Tibial artery (tissue), 4 donors: Measurements from ENCODE around the gene BEST4.
A peak's percentile ranks its signal among the peaks of the same experiment; 100 is the strongest.

ENCODE experiments used
- DNase-seq, 2 donors: peaks; one replicate each; pipeline ENCODE4 v3.0.0-alpha.2; 2019
- H3K27ac ChIP-seq, 2 donors: fragments of 200-600 bp; sonication (generic) in 1 of 2; 1 replicate in 1 of 2; 2 replicates in 1 of 2; pipeline ENCODE4 v1.5.1; 2018 to 2019; ENCODE audit warnings: mild to moderate bottlenecking in 1 of 2
- H3K27me3 ChIP-seq, 2 donors: fragments of 200-600 bp; sonication (generic) in 1 of 2; one replicate each; pipeline versions ENCODE4 v1.5.1 to v1.6.0; 2016 to 2019
- H3K36me3 ChIP-seq, 3 donors: fragments of 200-600 bp; sonication (generic) in 2 of 3; one replicate each; pipeline ENCODE4 v1.5.1; 2016 to 2019; ENCODE audit warnings: mild to moderate bottlenecking in 2 of 3
- H3K4me1 ChIP-seq, 4 donors: fragments of 200-600 bp; sonication (generic) in 2 of 4; 1 replicate in 3 of 4; 2 replicates in 1 of 4; pipeline ENCODE4 v1.5.1; 2016 to 2019
- H3K4me3 ChIP-seq, 2 donors: fragments of 200-600 bp; sonication (generic) in 1 of 2; 1 replicate in 1 of 2; 2 replicates in 1 of 2; pipeline ENCODE4 v1.5.1; 2018 to 2019; ENCODE audit warnings: mild to moderate bottlenecking in 2 of 2
- H3K9me3 ChIP-seq, 3 donors: fragments of 200-600 bp; sonication (generic) in 1 of 3; one replicate each; pipeline ENCODE4 v1.5.1; 2016 to 2019
- CTCF ChIP-seq, 2 experiments: fragments of 200-600 bp in 1 of 2; fragments of 450-650 bp in 1 of 2; IDR thresholded peaks; one replicate each; pipeline ENCODE4 v1.5.1; 2017 to 2019; ENCODE audit warnings: antibody characterized with exemption in 2 of 2, mild to moderate bottlenecking in 1 of 2, moderate library complexity in 1 of 2
- intact Hi-C: fragments of 100-400 bp; cut with DNase I; formaldehyde crosslinking; loops from one replicate; pipeline ENCODE4 v1.15.0; 2023; ENCODE audit warnings: low total_unique reads

The BEST4 gene

GRCh38 chr1:44787506-44787905, 464 bp downstream of the BEST4 start:
- intact Hi-C loops, result loop anchor here (5.0 to 10.0 kb wide), 2 partner anchors 225 to 517 kb away; partner anchors contain the start of genes HECTD3 and UROD
- Histone ChIP-seq H3K9me3 (no peaks in the 10 kb centered on the region), H3K36me3 (no peaks in the 10 kb centered on the region), H3K27ac (no peak overlapping the region), H3K4me1 (peaks cover 0 to 34% (median 26%) of the 10 kb centered on the region in 4 donors), H3K27me3 (no peaks in the 10 kb centered on the region), H3K4me3 (no peak overlapping the region)
- no peak for DNase-seq
- no peak for TF ChIP-seq CTCF (IDR thresholded peaks at IDR 0.05)

GRCh38 chr1:44786841-44787426, 1.0 kb downstream of the BEST4 start:
- no peak for DNase-seq
- H3K36me3 ChIP-seq, result no peaks in the 10 kb centered on the region
- H3K4me3 ChIP-seq, result peak overlapping the region; percentile 54 to 70
- no peaks in the 10 kb centered on the region for H3K27me3 ChIP-seq
- H3K27ac ChIP-seq, result peak overlapping the region; percentile 79 to 80
- H3K9me3 ChIP-seq, result no peaks in the 10 kb centered on the region
- H3K4me1 ChIP-seq, result peaks cover 0 to 34% (median 26%) of the 10 kb centered on the region in 4 donors
- TF ChIP-seq CTCF (IDR thresholded peaks at IDR 0.05), result no peak
- intact Hi-C loops, result loop anchor here (5.0 to 10.0 kb wide), 2 partner anchors 225 to 518 kb away; partner anchors contain the start of genes HECTD3 and UROD

GRCh38 chr1:44786138-44786840, 1.7 kb downstream of the BEST4 start:
- peak overlapping the region; percentile 79 to 80 for H3K27ac ChIP-seq
- H3K36me3 ChIP-seq, result peaks cover 0 to 4% (median 2%) of the 10 kb centered on the region in 3 donors
- DNase-seq, result peak in 1 of 2 donors; percentile 83
- no peaks in the 10 kb centered on the region for H3K9me3 ChIP-seq
- TF ChIP-seq CTCF (IDR thresholded peaks at IDR 0.05), result peak; percentile 98 to 99
- intact Hi-C loops, result loop anchor here (5.0 to 10.0 kb wide), 2 partner anchors 226 to 519 kb away; partner anchors contain the start of genes HECTD3 and UROD
- H3K4me1 ChIP-seq, result peaks cover 0 to 34% (median 26%) of the 10 kb centered on the region in 4 donors
- H3K4me3 ChIP-seq, result peak overlapping the region; percentile 54 to 70
- H3K27me3 ChIP-seq, result no peaks in the 10 kb centered on the region

- TF ChIP-seq CTCF (IDR thresholded peaks at IDR 0.05), result no peak
- no peak for DNase-seq
- Histone ChIP-seq H3K4me3 (peak overlapping the region; percentile 54 to 70), H3K9me3 (no peaks in the 10 kb centered on the region), H3K36me3 (peaks cover 0 to 10% (median 9%) of the 10 kb centered on the region in 3 donors), H3K4me1 (peaks cover 0 to 34% (median 26%) of the 10 kb centered on the region in 4 donors), H3K27me3 (no peaks in the 10 kb centered on the region), H3K27ac (peak overlapping the region; percentile 79 to 80)
- intact Hi-C loops, result loop anchor here (5.0 to 10.0 kb wide), 2 partner anchors 227 to 519 kb away; partner anchors contain the start of genes HECTD3 and UROD
Measured at GRCh38 chr1:44785501-44786137, 2.4 kb downstream of the BEST4 start.

GRCh38 chr1:44785029-44785380, 3.0 kb downstream of the BEST4 start:
- Histone ChIP-seq H3K27me3 (no peaks in the 10 kb centered on the region), H3K9me3 (no peaks in the 10 kb centered on the region), H3K27ac (peak overlapping the region; percentile 60 to 71), H3K36me3 (peaks cover 0 to 15% (median 15%) of the 10 kb centered on the region in 3 donors), H3K4me3 (no peak overlapping the region), H3K4me1 (peaks cover 0 to 34% (median 26%) of the 10 kb centered on the region in 4 donors)
- no peak for DNase-seq
- intact Hi-C loops, result loop anchor here (5.0 to 10.0 kb wide), 2 partner anchors 227 to 520 kb away; partner anchors contain the start of genes HECTD3 and UROD
- TF ChIP-seq CTCF (IDR thresholded peaks at IDR 0.05), result no peak
